HEK293 (cell line): ENCODE results near the gene COA5.
A peak's percentile ranks its signal among the peaks of the same experiment; 100 is the strongest.

Source experiments
- BCL11B ChIP-seq: fragments of 450-650 bp; formaldehyde crosslinking; IDR thresholded peaks from 2 replicates; pipeline ENCODE4 v1.5.1; 2016; ENCODE audit warnings: low read depth, missing biosample characterization, missing genetic modification characterization
- BCL6B ChIP-seq: fragments of 450-650 bp; formaldehyde crosslinking; IDR thresholded peaks from 2 replicates; pipeline ENCODE4 v1.5.1; 2017; ENCODE audit warnings: missing biosample characterization, missing genetic modification characterization
- CTCF ChIP-seq: fragments of 450-650 bp; formaldehyde crosslinking; IDR thresholded peaks from 2 replicates; pipeline ENCODE4 v1.5.1; 2016; ENCODE audit warnings: missing biosample characterization, missing genetic modification characterization
- ELK4 ChIP-seq: IDR thresholded peaks from 2 replicates; pipeline ENCODE4 v1.6.1; 2011; ENCODE audit warnings: mild to moderate bottlenecking, low read depth, low read length, borderline replicate concordance
- GLIS2 ChIP-seq: fragments of 450-650 bp; formaldehyde crosslinking; IDR thresholded peaks from 2 replicates; pipeline ENCODE4 v1.5.1; 2016; ENCODE audit warnings: missing biosample characterization, missing genetic modification characterization
- OSR2 ChIP-seq: fragments of 450-650 bp; formaldehyde crosslinking; IDR thresholded peaks from 2 replicates; pipeline ENCODE4 v1.5.1; 2016; ENCODE audit warnings: missing biosample characterization, missing genetic modification characterization
- PRDM2 ChIP-seq: fragments of 450-650 bp; formaldehyde crosslinking; IDR thresholded peaks from 2 replicates; pipeline ENCODE4 v1.5.1; 2016; ENCODE audit warnings: missing biosample characterization, missing genetic modification characterization, borderline replicate concordance
- SETDB1 ChIP-seq: IDR thresholded peaks from one replicate; pipeline ENCODE4 v1.6.1; 2017; ENCODE audit warnings: mild to moderate bottlenecking, low read length, moderate library complexity, mixed read lengths; ENCODE audit not compliant: insufficient read length
- ZBTB1 ChIP-seq: fragments of 450-650 bp; formaldehyde crosslinking; IDR thresholded peaks from 2 replicates; pipeline ENCODE4 v1.5.1; 2016; ENCODE audit warnings: missing biosample characterization, missing genetic modification characterization
- ZBTB26 ChIP-seq: fragments of 450-650 bp; formaldehyde crosslinking; optimal IDR thresholded peaks from 2 replicates; pipeline ENCODE3; 2016; ENCODE audit warnings: missing biosample characterization, mild to moderate bottlenecking, missing genetic modification characterization
- ZFHX2 ChIP-seq: fragments of 450-650 bp; formaldehyde crosslinking; conservative IDR thresholded peaks from 2 replicates; pipeline ENCODE4 v1.5.1; 2016; ENCODE audit warnings: missing biosample characterization, missing genetic modification characterization
- ZNF133 ChIP-seq: fragments of 450-650 bp; formaldehyde crosslinking; IDR thresholded peaks from 2 replicates; pipeline ENCODE4 v1.5.1; 2016; ENCODE audit warnings: missing biosample characterization, missing genetic modification characterization
- ZNF280C ChIP-seq: fragments of 450-650 bp; formaldehyde crosslinking; IDR thresholded peaks from 2 replicates; pipeline ENCODE4 v1.5.1; 2016; ENCODE audit warnings: missing biosample characterization, missing genetic modification characterization
- ZNF302 ChIP-seq: fragments of 450-650 bp; formaldehyde crosslinking; IDR thresholded peaks from 2 replicates; pipeline ENCODE4 v1.5.1; 2016; ENCODE audit warnings: missing biosample characterization, missing genetic modification characterization, low read depth
- ZNF514 ChIP-seq: fragments of 450-650 bp; formaldehyde crosslinking; IDR thresholded peaks from 2 replicates; pipeline ENCODE4 v1.5.1; 2016; ENCODE audit warnings: missing biosample characterization, missing genetic modification characterization
- ZNF548 ChIP-seq: fragments of 450-650 bp; formaldehyde crosslinking; IDR thresholded peaks from 2 replicates; pipeline ENCODE4 v1.5.1; 2016; ENCODE audit warnings: missing biosample characterization, missing genetic modification characterization
- ZNF558 ChIP-seq: fragments of 450-650 bp; formaldehyde crosslinking; IDR thresholded peaks from 2 replicates; pipeline ENCODE4 v1.5.1; 2016; ENCODE audit warnings: missing biosample characterization, missing genetic modification characterization
- ZNF658 ChIP-seq: fragments of 450-650 bp; formaldehyde crosslinking; IDR thresholded peaks from 2 replicates; pipeline ENCODE4; 2016; ENCODE audit warnings: missing biosample characterization, missing genetic modification characterization
- ZNF664 ChIP-seq: fragments of 450-650 bp; formaldehyde crosslinking; IDR thresholded peaks from 2 replicates; pipeline ENCODE4 v1.5.1; 2016; ENCODE audit warnings: missing biosample characterization, missing genetic modification characterization
- ZNF777 ChIP-seq: fragments of 450-650 bp; formaldehyde crosslinking; IDR thresholded peaks from 2 replicates; pipeline ENCODE4 v1.5.1; 2017; ENCODE audit warnings: missing biosample characterization, missing genetic modification characterization, borderline replicate concordance
- ZNF791 ChIP-seq: fragments of 450-650 bp; formaldehyde crosslinking; IDR thresholded peaks from 2 replicates; pipeline ENCODE4 v1.5.1; 2016; ENCODE audit warnings: missing biosample characterization, missing genetic modification characterization
- ZSCAN18 ChIP-seq: fragments of 450-650 bp; formaldehyde crosslinking; IDR thresholded peaks from 2 replicates; pipeline ENCODE4 v1.5.1; 2016; ENCODE audit warnings: missing biosample characterization, missing genetic modification characterization
- ZSCAN23 ChIP-seq: fragments of 450-650 bp; formaldehyde crosslinking; IDR thresholded peaks from 2 replicates; pipeline ENCODE4 v1.5.1; 2016; ENCODE audit warnings: missing biosample characterization, missing genetic modification characterization

The COA5 gene

GRCh38 chr2:98608116-98608961 is at the start of gene COA5, which contains the start of gene UNC50 (continued):
- TF ChIP-seq PRDM2 (no peak), ZNF548 (tag by site-specific recombination) (no peak), BCL11B (peak; percentile 54; the same call in 1 of the 2 replicates), GLIS2 (peak; percentile 64; the same call in 1 of the 2 replicates), ZNF558 (tag by site-specific recombination) (no peak), ZNF791 (no peak), CTCF (tag by site-specific recombination) (peak; percentile 84), ZNF777 (tag by site-specific recombination) (peak; percentile 76; the same call in 1 of the 2 replicates), ZBTB26 (peak; percentile 97), ZBTB1 (no peak), BCL6B (tag by site-specific recombination) (no peak), ZNF664 (tag by site-specific recombination) (no peak), OSR2 (peak; percentile 66), ELK4 (peak; percentile 70; the same call in 1 of the 2 replicates), SETDB1 (no peak), ZSCAN18 (tag by site-specific recombination) (no peak), ZSCAN23 (tag by site-specific recombination) (no peak), ZNF658 (tag by site-specific recombination) (no peak), ZNF280C (tag by site-specific recombination) (no peak), ZNF514 (tag by site-specific recombination) (no peak), ZNF302 (tag by site-specific recombination) (no peak), ZNF133 (tag by site-specific recombination) (no peak), ZFHX2 (tag by site-specific recombination) (peak; percentile 25; the same call in 1 of the 2 replicates)
